ENCODE measurements around the gene EXOC1.

EXOC1 gene

GRCh38 chr4:55912249-55912648 is 58.8 kb downstream of the EXOC1 start:
- TF ChIP-seq REST (IDR thresholded peaks at IDR 0.05; ENCODE audit: low read depth) (no peak), NFIC (IDR thresholded peaks at IDR 0.05) (peak; percentile 83)

- no peak for TF ChIP-seq NFIC (IDR thresholded peaks at IDR 0.05)
- TF ChIP-seq YY1 (IDR thresholded peaks at IDR 0.05; ENCODE audit: low read depth): no peak
- TF ChIP-seq TAF1 (IDR thresholded peaks at IDR 0.05; ENCODE audit: low read depth): no peak
- TF ChIP-seq REST (IDR thresholded peaks at IDR 0.05; ENCODE audit: low read depth): no peak
- no peak for TF ChIP-seq RAD21 (IDR thresholded peaks at IDR 0.05; ENCODE audit: low read depth)
- no peak for TF ChIP-seq FOXM1 (IDR thresholded peaks at IDR 0.05; ENCODE audit: borderline replicate concordance, low read depth)
- TF ChIP-seq EP300 (IDR thresholded peaks at IDR 0.05; ENCODE audit: borderline replicate concordance): no peak
- no peak for TF ChIP-seq USF1 (IDR thresholded peaks at IDR 0.05)
- TF ChIP-seq CEBPB (IDR thresholded peaks at IDR 0.05): no peak
- TF ChIP-seq EGR1 (IDR thresholded peaks at IDR 0.05): no peak
- no peak for TF ChIP-seq ZBTB7A (IDR thresholded peaks at IDR 0.05; ENCODE audit: low read depth)
- no peak for TF ChIP-seq CREB1 (IDR thresholded peaks at IDR 0.05; ENCODE audit: low read depth)
- TF ChIP-seq MAX (IDR thresholded peaks at IDR 0.05): no peak
- no peak for TF ChIP-seq TCF12 (IDR thresholded peaks at IDR 0.05; ENCODE audit: low read depth)
- TF ChIP-seq TEAD4 (IDR thresholded peaks at IDR 0.05): no peak
These were observed 67.1 kb downstream of the EXOC1 start for GRCh38 chr4:55920571-55920970.

GRCh38 chr4:55921093-55921492 is 67.6 kb downstream of the EXOC1 start:
- no peak for TF ChIP-seq YY1 (IDR thresholded peaks at IDR 0.05; ENCODE audit: low read depth)
- no peak for TF ChIP-seq TCF12 (IDR thresholded peaks at IDR 0.05; ENCODE audit: low read depth)
- TF ChIP-seq FOXM1 (IDR thresholded peaks at IDR 0.05; ENCODE audit: borderline replicate concordance, low read depth): no peak
- TF ChIP-seq TAF1 (IDR thresholded peaks at IDR 0.05; ENCODE audit: low read depth): no peak

- TF ChIP-seq EGR1 (IDR thresholded peaks at IDR 0.05) (no peak), YY1 (IDR thresholded peaks at IDR 0.05; ENCODE audit: low read depth) (no peak), FOXM1 (IDR thresholded peaks at IDR 0.05; ENCODE audit: borderline replicate concordance, low read depth) (no peak), CREB1 (IDR thresholded peaks at IDR 0.05; ENCODE audit: low read depth) (no peak), USF1 (IDR thresholded peaks at IDR 0.05) (no peak), ZBTB7A (IDR thresholded peaks at IDR 0.05; ENCODE audit: low read depth) (no peak), TAF1 (IDR thresholded peaks at IDR 0.05; ENCODE audit: low read depth) (no peak), EP300 (IDR thresholded peaks at IDR 0.05; ENCODE audit: borderline replicate concordance) (no peak), RAD21 (IDR thresholded peaks at IDR 0.05; ENCODE audit: low read depth) (no peak), CEBPB (IDR thresholded peaks at IDR 0.05) (no peak)
These were observed 71.8 kb downstream of the EXOC1 start for GRCh38 chr4:55925241-55925640.

GRCh38 chr4:55926610-55927009 is 73.2 kb downstream of the EXOC1 start:
- TF ChIP-seq TEAD4 (IDR thresholded peaks at IDR 0.05) (no peak), EP300 (IDR thresholded peaks at IDR 0.05; ENCODE audit: borderline replicate concordance) (no peak), CEBPB (IDR thresholded peaks at IDR 0.05) (no peak), TAF1 (IDR thresholded peaks at IDR 0.05; ENCODE audit: low read depth) (no peak), CREB1 (IDR thresholded peaks at IDR 0.05; ENCODE audit: low read depth) (no peak), REST (IDR thresholded peaks at IDR 0.05; ENCODE audit: low read depth) (no peak), RAD21 (IDR thresholded peaks at IDR 0.05; ENCODE audit: low read depth) (no peak), NFIC (IDR thresholded peaks at IDR 0.05) (no peak)
